Endothelial cell of umbilical vein (primary cell): ENCODE measurements around the gene KIF21B. TPM values are rescaled to one million over a fixed set of nuclear protein-coding genes. Genes with fewer than 3 reads are reported as not detected.

Source experiments
- BruUV-seq: library from RNA; stranded (reverse); fragments of 400-500 nt; replicated peaks from 2 replicates; lab custom pipeline; 2021; lab: Mats Ljungman, UMichigan
- CTCF ChIA-PET: fragments of 300-600, 350-600 bp; sonication (Branson Sonifier 250); formaldehyde crosslinking; loops from one replicate; lab custom pipeline; 2021; ENCODE audit warnings: antibody characterized with exemption, inconsistent platforms; lab: Charles Lee
- POLR2A ChIA-PET: fragments of 300-600, 350-600 bp; sonication (Branson Sonifier 250); formaldehyde crosslinking; loops from one replicate; lab custom pipeline; 2021; ENCODE audit warnings: antibody characterized with exemption, inconsistent platforms; lab: Charles Lee
- DNase-seq: peaks from one replicate; pipeline ENCODE4 v3.0.0-alpha.2; 2011; ENCODE audit warnings: low read depth, low spot score
- FAIRE-seq: peaks from 2 replicates; lab custom pipeline; 2011; peaks lifted over from hg19 to GRCh38; lab: Jason Lieb, UNC
- H2AFZ ChIP-seq: 2 replicates; pipeline ENCODE4 v1.6.0; 2012; ENCODE audit warnings: low read depth, low read length, control low read depth, inconsistent platforms
- H3K27ac ChIP-seq: 2 replicates; pipeline ENCODE4 v1.5.1; 2011; ENCODE audit warnings: low read depth, mild to moderate bottlenecking, control low read depth, low read length, moderate library complexity; ENCODE audit not compliant: insufficient read depth
- H3K27me3 ChIP-seq, 2 experiments: 2 replicates each; pipeline versions ENCODE4 v1.6.0 to v1.6.1; 2011; ENCODE audit warnings: low read length in 2 of 2, mixed read lengths in 1 of 2; ENCODE audit not compliant: control insufficient read depth in 2 of 2, insufficient read depth in 2 of 2
- H3K36me3 ChIP-seq, 2 experiments: 2 replicates in 1 of 2; 3 replicates in 1 of 2; pipeline ENCODE4 v1.5.1; 2011; ENCODE audit warnings: low read length in 2 of 2, mild to moderate bottlenecking in 1 of 2, moderate library complexity in 1 of 2; ENCODE audit not compliant: control insufficient read depth in 2 of 2, insufficient read depth in 2 of 2; ENCODE audit errors: extremely low read depth in 1 of 2
- H3K4me1 ChIP-seq: 3 replicates; pipeline ENCODE4 v1.5.1; 2011; ENCODE audit warnings: mild to moderate bottlenecking, low read length; ENCODE audit not compliant: control insufficient read depth, insufficient read depth; ENCODE audit errors: extremely low read depth
- H3K4me2 ChIP-seq: 2 replicates; pipeline ENCODE4 v1.6.1; 2011; ENCODE audit warnings: low read length, control low read depth, mixed read lengths; ENCODE audit not compliant: insufficient read depth
- H3K4me3 ChIP-seq, 3 experiments: fragments of 200-600 bp in 1 of 3; sonication (generic), shearing (Covaris generic) in 1 of 3; replicated peaks in 1 of 3; 2 replicates each; pipeline ENCODE4 v1.5.1; 2011 to 2016; ENCODE audit warnings: control low read depth in 3 of 3, low read length in 3 of 3, mild to moderate bottlenecking in 2 of 3, inconsistent platforms in 1 of 3, low read depth in 1 of 3, moderate library complexity in 1 of 3; ENCODE audit not compliant: insufficient read depth in 1 of 3
- H3K79me2 ChIP-seq: 2 replicates; pipeline ENCODE4 v1.6.0; 2012; ENCODE audit warnings: low read length, inconsistent platforms; ENCODE audit not compliant: control insufficient read depth, insufficient read depth
- H3K9ac ChIP-seq: replicated peaks from 2 replicates; pipeline ENCODE3; 2011; ENCODE audit warnings: low read length, control low read depth; ENCODE audit not compliant: insufficient read depth; ENCODE audit errors: extremely low read depth
- H3K9me1 ChIP-seq: replicated peaks from 3 replicates; pipeline ENCODE4 v1.6.0; 2011; ENCODE audit warnings: mild to moderate bottlenecking, low read length; ENCODE audit not compliant: control insufficient read depth, insufficient read depth; ENCODE audit errors: extremely low read depth
- H3K9me3 ChIP-seq: replicated peaks from 2 replicates; pipeline ENCODE4 v1.5.1; 2012; ENCODE audit warnings: low read length, inconsistent platforms; ENCODE audit not compliant: control insufficient read depth, insufficient read depth
- H4K20me1 ChIP-seq: replicated peaks from 2 replicates; pipeline ENCODE3; 2011; ENCODE audit warnings: mild to moderate bottlenecking, low read length; ENCODE audit not compliant: control insufficient read depth, insufficient read depth; ENCODE audit errors: extremely low read depth
- CTCF ChIP-seq, 2 donors: IDR thresholded peaks; 1 replicate in 1 of 2; 2 replicates in 1 of 2; pipeline ENCODE4 v1.5.1; 2011; ENCODE audit warnings: low read length in 2 of 2, mild to moderate bottlenecking in 2 of 2, moderate library complexity in 2 of 2, control low read depth in 1 of 2, inconsistent platforms in 1 of 2, low read depth in 1 of 2; ENCODE audit not compliant: insufficient read depth in 1 of 2; ENCODE audit errors: extremely low read depth in 1 of 2
- EZH2 ChIP-seq: IDR thresholded peaks from 2 replicates; pipeline ENCODE4 v1.6.1; 2012; ENCODE audit warnings: borderline replicate concordance, low read depth, mild to moderate bottlenecking, moderate library complexity, low read length, inconsistent platforms; ENCODE audit not compliant: severe bottlenecking
- FOS ChIP-seq: IDR thresholded peaks from 2 replicates; pipeline ENCODE4 v1.6.1; 2011; ENCODE audit warnings: mild to moderate bottlenecking, low read length, moderate library complexity, borderline replicate concordance; ENCODE audit not compliant: insufficient read depth
- GATA2 ChIP-seq: IDR thresholded peaks from 2 replicates; pipeline ENCODE4 v1.7.0; 2011; ENCODE audit warnings: low read depth, mild to moderate bottlenecking, moderate library complexity, mixed read lengths, low read length; ENCODE audit not compliant: insufficient read length, insufficient read depth
- JUN ChIP-seq: IDR thresholded peaks from 2 replicates; pipeline ENCODE4 v1.6.1; 2011; ENCODE audit warnings: borderline replicate concordance, low read depth; ENCODE audit not compliant: insufficient read length, insufficient read depth
- MAX ChIP-seq: IDR thresholded peaks from 2 replicates; pipeline ENCODE4 v1.6.1; 2011; ENCODE audit not compliant: insufficient read depth, insufficient read length
- MYC ChIP-seq: IDR thresholded peaks from one replicate; pipeline ENCODE4 v1.6.1; 2011; ENCODE audit warnings: mild to moderate bottlenecking, low read depth, low read length
- POLR2A ChIP-seq: IDR thresholded peaks from 2 replicates; pipeline ENCODE4 v1.6.1; 2012; ENCODE audit warnings: low read depth, mild to moderate bottlenecking, control low read depth, low read length
- dilution Hi-C: fragments of 300-500 bp; cut with MboI; formaldehyde crosslinking; loops from one replicate; pipeline ENCODE4 v1.15.0; 2019; ENCODE audit warnings: low sequenced_read_pairs; ENCODE audit not compliant: extremely low pct_ligation_motif_present
- intact Hi-C: fragments of 100-400 bp; cut with micrococcal nuclease; formaldehyde crosslinking; loops from one replicate; pipeline ENCODE4 v1.10.0; 2022
- polyA plus RNA-seq, 4 experiments: library from polyadenylated mRNA; depleted of rRNA in 3 of 4; stranded (reverse) in 3 of 4; unstranded in 1 of 4; fragments of >200 nt; gene quantifications; 2 replicates each; pipeline versions ENCODE4 v1.2.1 to v1.2.3, GENCODE V29; 2011 to 2012; ENCODE audit warnings: missing spikeins in 1 of 4
- total RNA-seq: library from RNA; stranded (reverse); gene quantifications from 2 replicates; pipeline ENCODE4 v1.2.3, GENCODE V29; 2021

KIF21B gene
- total and polyA plus RNA-seq, 2 donors (not counting 3 experiments of a cell fraction or from before 2014, with no cell fraction given), result 1.9 to 4.4 TPM

GRCh38 chr1:200989337-200989736 lies 34.2 kb downstream of the KIF21B start:
- ChIA-PET POLR2A (no interaction called here), CTCF (interaction anchor here (1.0 to 9.5 kb wide), 4 partner anchors 10 to 130 kb away, joined by 3 to 63 read pairs (median 8); no protein-coding TSS in a partner anchor)
- Histone ChIP-seq H3K9me3 (no peaks in the 10 kb centered on the region), H3K79me2 (no peaks in the 10 kb centered on the region), H3K27me3 (no peaks in the 10 kb centered on the region), H4K20me1 (no peaks in the 10 kb centered on the region), H3K36me3 (no peaks in the 10 kb centered on the region), H3K4me2 (no peak overlapping the region), H3K27ac (no peak overlapping the region), H3K4me3 (no peak overlapping the region), H3K4me1 (no peaks in the 10 kb centered on the region), H3K9me1 (no peaks in the 10 kb centered on the region), H3K9ac (no peak overlapping the region), H2AFZ (no peak overlapping the region)
- no peak for FAIRE-seq
- dilution Hi-C loops, result no loop called here
- TF ChIP-seq CTCF (IDR thresholded peaks at IDR 0.05; ENCODE audit: extremely low read depth in 1 of 2, insufficient read depth in 1 of 2, low read depth in 1 of 2, low read length in 2 of 2) (no peak), POLR2A (no peak), GATA2 (no peak), FOS (no peak), MAX (no peak), JUN (no peak), EZH2 (no peak), MYC (no peak)
- no TSS peak for BruUV-seq
- intact Hi-C loops, result no loop called here
- no peak for DNase-seq
